Amygdala (tissue), 56 donors: ENCODE data around the gene PPP2R3A.
"Not testable (repeated sequence)": the region's sequence is repeated elsewhere in the genome, so short reads cannot be mapped to it uniquely, and the experiment has no call there.

Experiments
- DNase-seq, 56 donors: peaks; one replicate each; lab custom pipeline; 2025; lab: John Stamatoyannopoulos, UW

Gene PPP2R3A

DNA sequence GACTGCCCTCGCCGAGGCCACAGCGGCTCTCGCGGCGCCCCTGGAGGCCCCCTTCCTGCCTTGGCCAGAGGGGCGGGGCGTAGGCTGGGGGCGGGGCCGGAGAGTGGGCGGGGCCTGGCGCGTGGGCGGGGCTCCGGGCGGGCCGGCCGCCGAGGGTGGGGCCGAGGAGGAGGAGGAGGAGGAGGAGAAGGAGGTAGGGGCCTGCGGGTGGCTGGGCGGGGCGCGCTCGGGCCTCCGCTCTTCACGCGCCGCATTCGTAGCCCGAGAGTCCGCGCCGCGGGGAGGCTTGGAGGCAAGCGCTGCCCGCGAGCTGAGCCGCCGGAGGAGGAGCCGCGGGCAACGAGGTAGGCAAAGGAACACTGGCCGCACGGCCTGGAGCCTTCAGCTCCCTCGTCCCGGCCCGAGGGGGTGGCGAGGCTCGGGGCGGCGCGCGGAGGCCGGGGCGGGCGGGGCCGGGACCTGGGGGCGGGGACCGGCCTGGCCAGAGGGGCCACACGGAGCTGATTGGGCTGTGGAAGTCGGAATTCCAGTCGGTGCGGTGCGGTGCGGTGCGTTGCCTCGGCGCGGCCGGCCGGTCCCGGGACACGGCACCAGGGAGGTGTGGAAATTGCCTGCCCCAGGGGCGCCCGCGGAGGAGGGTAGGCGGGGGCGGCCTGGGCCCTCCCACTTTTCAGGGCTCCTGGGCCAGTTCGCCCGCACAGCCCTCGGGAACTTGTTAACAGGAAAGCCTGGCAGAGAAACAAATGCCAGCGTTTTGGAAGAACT lies at the start of gene PPP2R3A:
Gene PPP2R3A, plus strand, starts transcription at position 223 of the 765 bp plus-strand sequence. CDS start 35,771 bp downstream, outside the sequence.
- DNase-seq, result peak; percentile 17 to 93 (median 84)

DNA sequence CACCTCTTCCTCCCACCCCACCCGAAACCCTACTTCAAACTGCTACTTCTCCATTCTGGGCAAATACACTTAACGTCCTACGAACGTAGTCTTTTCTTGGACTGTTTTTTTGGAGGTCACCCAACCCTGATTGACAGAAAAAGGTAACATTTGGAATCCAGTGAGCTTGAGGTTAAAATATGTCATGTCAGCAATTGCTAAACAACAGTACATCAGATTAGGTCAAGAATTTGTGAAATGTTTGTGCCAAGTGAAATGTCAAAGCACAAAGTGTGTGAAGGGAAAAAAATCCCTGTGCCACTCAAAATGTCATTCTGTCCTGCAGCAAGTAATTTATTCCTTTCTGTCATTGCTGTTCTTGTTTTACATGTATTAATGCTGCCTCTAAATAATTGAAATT lies 49.2 kb upstream of the PPP2R3A start:
- DNase-seq, result no peak

- DNase-seq, result no peak
Measured at GRCh38 chr3:135917076-135917475, 48.5 kb upstream of the PPP2R3A start.

DNA sequence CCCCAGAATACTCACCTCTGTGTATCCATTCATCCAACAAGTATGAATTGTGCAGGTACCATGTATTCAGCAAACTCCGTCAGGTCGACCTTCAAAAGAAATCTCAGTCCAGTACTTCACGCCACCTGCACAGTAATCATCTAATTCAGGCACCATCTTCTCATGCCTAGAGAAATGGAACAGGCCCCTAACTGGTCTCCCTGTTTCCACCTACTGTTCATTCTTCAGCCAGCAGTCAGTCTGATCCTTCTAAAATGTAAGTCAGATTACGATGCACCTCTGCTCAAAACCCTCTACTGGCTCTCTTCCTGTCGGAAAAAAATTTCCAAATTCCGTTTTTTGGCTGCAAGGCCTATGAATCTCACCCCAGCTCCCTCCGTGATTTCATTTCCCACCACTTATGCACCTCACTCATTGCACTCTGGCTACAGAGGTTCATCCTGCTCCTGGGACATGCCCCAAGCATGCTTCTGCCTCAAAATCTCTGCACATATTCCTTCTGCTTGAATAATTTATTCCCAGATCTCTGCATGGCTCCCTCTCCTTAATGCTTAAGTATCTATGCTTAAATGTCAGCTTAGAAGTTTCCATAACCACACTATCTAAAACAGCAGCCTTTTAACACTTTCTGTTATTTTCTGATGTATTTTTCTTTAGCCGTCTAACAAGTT lies 47.5 kb upstream of the PPP2R3A start:
- DNase-seq, result no peak

DNA sequence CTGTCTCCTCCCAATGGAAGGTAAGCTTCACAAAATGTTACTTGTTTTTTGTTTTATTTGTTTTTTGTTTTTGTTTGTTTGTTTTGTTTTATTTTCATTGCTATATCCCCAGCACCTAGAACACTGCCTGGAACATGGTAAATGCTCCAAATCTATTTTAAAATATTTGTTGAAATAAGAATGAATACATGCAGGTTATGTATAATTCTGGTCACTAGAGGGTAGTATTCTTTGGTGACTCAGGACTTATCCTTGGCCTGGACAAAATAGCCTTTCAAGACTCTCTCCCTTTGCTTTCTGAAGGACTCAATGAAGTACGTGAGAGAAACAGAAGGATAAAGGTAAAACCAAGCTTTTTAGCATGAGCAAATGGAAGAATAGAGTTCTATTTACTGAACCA lies 46.9 kb upstream of the PPP2R3A start:
- DNase-seq, result no peak

DNA sequence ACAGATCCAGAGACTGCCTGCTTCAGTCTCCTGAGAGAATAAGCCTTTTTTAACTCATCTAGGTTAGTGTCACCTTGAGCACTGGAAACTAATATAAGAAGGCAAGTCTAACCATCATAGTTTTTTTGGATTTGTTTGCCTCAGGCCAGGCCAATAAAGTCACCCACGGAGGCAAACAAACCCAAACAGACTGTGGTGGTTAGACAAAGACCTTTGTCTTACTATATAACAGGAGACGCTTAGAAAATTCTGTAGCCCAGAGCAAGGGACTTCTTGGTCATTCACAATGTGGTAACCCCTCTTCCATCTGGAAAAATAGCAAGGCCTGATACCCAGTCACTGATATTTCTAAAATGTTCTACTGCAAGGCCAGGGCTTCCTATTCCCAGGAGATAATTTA lies 45.3 kb upstream of the PPP2R3A start:
- DNase-seq, result no peak

DNA sequence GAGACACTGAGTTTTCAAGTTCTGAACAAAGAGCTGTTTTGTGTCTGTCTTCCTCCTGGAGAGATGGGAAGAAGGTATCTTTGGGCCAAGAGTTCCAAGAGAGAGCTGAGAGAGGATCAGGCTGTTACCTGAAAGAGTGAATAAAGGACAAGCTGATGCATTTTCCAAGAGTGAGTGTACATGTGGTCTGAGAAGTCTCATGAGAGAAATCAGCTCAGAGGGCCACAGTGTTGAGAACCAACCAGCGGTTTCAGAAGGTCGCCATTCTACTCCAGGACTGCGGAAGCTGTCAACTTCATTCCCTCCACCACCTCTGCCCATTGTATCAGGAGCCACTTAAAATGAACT lies 42.7 kb upstream of the PPP2R3A start:
- no peak for DNase-seq

- no peak for DNase-seq
Measured at GRCh38 chr3:135924506-135924905, 41.0 kb upstream of the PPP2R3A start.

GRCh38 chr3:135926664-135927063 lies 38.9 kb upstream of the PPP2R3A start:
- DNase-seq, result no peak

DNA sequence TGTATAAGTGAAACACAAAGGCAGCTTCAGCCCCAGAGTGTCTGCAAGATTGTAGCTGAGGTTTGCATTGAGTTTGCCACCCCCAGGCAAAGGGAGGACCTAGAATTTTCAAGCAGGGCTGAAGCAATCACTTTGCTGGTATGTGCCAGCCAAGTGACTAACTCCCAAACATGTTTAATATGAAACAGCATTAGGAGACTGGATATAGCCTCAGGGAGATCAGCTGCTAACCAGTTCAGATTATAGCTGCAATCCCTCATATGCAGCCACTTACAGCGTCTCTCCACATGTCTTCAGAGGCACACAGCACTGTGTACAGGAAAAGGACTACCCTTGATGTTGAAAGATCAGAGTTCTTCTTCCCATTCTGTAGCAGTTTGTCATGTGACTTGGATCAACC lies 38.4 kb upstream of the PPP2R3A start:
- no peak for DNase-seq

DNA sequence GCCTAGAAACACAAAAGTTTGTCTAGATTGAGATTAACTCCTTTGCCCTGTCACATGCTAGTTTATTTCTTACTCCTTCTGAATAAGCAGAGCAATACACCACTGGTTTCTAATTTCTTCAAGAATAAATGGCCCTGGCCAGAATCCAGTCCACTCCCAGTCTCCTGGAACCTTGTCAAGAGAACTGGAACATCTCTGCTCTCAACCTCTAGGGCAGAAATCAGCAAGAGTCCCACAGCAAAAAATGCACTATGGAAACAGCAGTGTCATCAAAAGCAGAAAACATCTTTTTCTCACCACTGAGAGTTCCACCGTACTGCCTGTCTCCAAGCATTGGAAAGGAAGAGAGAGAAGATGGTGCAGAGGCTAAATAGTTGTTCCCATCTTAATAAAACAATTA lies 35.9 kb upstream of the PPP2R3A start:
- no peak for DNase-seq

- no peak for DNase-seq
Measured at GRCh38 chr3:135930255-135930654, 35.3 kb upstream of the PPP2R3A start.

DNA sequence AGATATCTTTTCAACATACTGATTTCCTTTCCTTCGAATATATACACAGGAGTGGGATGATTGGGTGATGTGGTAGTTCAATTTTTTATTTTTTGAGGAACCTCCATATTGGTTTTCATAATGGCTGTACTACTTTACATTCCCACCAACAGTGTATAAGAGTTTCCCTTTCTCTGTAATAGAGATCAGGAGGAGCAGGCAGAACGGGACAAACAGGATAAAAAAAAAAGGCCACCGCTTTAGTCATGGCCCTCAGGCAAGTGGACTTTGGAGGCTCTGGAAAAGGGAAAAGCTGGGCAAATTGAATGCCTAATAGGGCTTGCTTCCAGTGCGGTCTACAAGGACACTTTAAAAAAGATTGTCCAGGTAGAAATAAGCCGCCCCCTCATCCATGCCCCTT lies 30.4 kb upstream of the PPP2R3A start:
- not testable (repeated sequence) for DNase-seq

- not testable (repeated sequence) for DNase-seq
Measured at GRCh38 chr3:135937766-135938165, 27.8 kb upstream of the PPP2R3A start.

DNA sequence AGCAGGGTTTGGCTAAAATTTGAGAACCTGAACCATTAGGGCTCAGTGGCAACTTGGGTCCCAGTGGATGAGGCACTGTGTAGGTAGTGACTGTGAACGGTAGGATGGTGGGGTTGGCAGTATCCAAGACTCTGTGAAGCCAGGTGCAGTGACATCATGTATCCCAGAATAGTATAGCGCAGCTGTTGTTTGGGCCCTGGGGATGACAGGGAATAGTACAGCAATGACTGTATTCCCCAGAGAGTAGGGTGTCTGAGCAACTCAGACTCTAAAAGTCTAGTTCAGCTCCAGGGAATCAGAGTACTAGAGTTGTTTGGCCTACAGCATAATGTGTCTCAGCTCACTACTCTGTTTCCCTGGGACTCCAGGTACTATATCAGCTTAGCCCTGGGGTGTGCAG lies 20.7 kb upstream of the PPP2R3A start:
- DNase-seq, result no peak

DNA sequence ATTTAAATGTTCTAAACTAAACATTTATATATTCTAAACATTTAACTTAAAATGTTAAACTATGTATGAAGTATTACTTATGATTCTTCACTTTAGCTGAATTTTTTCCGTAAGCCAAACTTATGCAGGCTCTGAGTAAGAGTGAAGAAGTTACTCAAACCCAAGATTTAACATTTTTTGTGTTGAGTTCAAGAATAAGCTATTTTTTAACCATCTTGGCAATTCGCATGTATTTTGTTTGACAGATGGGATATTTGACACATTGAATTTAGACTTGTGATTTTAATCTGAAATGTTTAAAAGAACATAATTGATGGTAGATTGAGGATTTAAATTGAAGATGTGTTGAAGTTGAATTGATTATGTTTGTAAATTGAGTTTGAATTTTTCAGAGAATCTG lies 14.6 kb upstream of the PPP2R3A start:
- DNase-seq, result no peak

DNA sequence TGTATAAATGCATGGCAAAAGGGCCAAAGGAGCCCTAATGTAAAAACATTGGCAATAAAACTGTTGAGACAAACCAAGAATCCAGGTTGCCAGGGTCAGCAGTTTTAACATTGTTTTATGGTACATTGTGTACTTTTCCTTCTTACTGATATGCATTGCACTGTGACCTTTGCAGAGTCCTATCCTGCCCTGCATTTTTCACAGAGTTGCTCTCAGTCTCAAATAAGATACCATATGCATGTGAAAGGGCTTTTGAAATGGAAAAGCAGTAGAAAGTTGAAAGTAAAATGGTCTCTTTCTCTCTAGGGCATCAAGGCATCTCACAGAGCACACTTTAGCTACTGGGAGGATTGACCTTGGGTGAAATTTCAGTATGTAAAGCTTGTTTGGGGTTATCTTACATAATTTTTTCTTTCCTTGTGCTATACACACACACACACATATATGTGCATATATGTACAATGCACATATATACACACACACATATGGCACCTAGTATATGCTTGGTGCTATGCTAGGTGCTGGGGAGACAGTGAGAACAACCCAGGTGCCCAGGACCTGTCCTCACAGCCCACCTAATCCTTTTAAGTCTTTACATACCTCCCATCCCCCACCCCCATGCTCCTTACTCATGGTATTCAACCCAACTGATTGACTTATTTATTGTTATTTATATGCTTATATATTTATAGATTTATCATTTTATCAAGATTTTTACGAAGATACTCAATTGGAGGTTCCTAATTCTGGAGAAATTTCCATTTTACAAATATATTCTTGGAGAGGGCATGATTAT lies 1.2 kb upstream of the PPP2R3A start:
- DNase-seq, result no peak

DNA sequence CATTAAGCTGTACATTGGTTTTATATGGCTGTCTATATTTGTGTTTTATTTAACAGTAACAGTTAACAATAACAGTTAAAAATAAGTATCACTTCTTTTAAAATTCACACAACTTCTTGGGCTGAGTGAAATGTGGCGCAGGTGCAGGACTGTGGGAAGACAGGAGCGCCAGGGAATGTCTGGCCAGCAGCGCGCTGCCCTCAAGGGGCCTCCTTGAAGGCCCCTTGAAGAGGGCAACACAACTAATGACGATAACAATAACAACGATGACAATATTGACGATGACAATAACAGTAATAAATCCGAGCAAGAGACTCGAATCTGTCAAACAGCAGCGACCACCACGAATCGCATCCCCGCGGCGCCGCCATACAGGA lies 411 bp upstream of the PPP2R3A start:
- no peak for DNase-seq

DNA sequence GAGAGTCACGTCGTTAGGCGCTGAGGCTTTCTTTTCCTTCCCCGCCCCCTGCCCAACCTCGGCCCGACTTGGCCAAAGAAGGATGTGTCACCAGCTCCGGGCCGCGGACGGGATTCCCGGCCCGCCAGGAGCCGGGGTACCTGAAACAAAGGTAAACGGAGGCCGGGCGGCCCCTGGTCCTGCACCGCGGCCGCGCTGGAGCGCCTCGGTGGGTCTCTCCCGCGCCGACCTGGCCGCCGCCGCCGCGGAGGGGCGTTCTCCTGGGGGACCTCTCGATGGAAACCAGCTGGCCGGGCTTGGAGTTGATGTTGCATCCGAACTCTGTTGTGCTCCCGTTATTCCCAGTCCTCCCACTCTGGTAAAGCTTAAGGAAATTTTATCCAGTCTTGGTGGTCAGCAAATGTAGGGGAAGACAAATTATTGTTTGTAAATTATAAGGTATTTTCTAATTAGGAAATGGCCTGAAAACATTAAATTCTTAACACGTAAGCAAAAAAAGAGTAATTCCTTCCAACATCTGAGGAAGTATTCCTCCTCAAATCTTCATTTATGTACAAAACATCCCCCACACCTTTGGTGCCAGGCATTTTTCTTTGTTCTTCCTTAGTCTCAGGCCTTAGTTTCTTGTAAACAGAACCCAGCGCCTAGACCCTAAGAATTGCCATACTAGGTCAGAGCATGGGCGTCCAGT lies 888 bp downstream of the PPP2R3A start:
- DNase-seq, result peak in 14 of 56 donors; percentile 26 to 68 (median 44)

GRCh38 chr3:135966962-135967274 lies 1.4 kb downstream of the PPP2R3A start:
- no peak for DNase-seq

DNA sequence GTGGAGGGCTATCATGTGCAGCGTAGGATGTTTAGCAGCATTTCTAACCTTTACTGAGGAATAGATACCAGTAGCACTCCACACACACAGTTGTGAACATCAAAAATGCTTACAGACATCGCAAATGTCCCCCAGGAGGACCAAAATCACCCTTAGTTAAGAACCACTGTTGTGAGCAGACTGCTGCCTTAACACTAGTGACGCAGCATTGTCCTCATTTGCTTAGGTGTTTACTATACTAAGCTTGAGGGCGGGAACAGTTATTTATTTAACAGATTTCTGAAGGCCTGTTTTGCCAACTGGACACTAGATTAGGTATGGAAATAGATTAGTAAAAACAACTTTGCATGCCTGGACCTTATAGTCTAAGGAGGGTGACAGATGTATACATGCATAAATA lies 2.3 kb downstream of the PPP2R3A start:
- DNase-seq, result no peak
